NCI-H345 treated with DMSO at 0.1 percent for 48 hours (cell line): ENCODE measurements around the gene SERTAD1.
"Not testable (repeated sequence)": the region's sequence is repeated elsewhere in the genome, so short reads cannot be mapped to it uniquely, and the experiment has no call there.

Experiments used
- DNase-seq: peaks from one replicate; lab custom pipeline; 2025; ENCODE audit not compliant: unreplicated experiment; lab: John Stamatoyannopoulos, UW

The SERTAD1 gene

GRCh38 chr19:40453151-40453735, 27.5 kb upstream of the SERTAD1 start:
- DNase-seq, result no peak

GRCh38 chr19:40452016-40452415, 26.2 kb upstream of the SERTAD1 start:
- DNase-seq, result no peak

DNA sequence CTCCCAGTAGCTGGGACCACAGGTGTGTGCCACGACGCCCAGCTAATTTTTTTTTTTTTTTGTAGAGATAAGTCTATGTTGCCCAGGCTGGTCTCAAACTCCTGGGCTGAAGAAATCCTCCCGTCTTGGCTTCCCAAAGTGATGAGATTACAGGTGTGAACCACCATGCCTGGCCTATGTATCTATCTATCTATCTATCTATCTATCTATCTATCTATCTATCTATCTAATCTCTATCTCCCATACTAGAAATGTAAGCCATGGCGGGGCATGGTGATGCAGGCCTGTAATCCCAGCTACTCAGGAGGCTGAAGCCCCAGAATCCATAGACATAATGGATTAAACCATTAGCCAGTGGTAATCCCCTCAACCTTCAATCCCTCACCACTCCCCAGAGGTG, 24.9 kb upstream of the SERTAD1 start:
- no peak for DNase-seq

- DNase-seq, result no peak
Measured at GRCh38 chr19:40449506-40449905, 23.7 kb upstream of the SERTAD1 start.

- no peak for DNase-seq
Measured at GRCh38 chr19:40446263-40446784, 20.5 kb upstream of the SERTAD1 start.

DNA sequence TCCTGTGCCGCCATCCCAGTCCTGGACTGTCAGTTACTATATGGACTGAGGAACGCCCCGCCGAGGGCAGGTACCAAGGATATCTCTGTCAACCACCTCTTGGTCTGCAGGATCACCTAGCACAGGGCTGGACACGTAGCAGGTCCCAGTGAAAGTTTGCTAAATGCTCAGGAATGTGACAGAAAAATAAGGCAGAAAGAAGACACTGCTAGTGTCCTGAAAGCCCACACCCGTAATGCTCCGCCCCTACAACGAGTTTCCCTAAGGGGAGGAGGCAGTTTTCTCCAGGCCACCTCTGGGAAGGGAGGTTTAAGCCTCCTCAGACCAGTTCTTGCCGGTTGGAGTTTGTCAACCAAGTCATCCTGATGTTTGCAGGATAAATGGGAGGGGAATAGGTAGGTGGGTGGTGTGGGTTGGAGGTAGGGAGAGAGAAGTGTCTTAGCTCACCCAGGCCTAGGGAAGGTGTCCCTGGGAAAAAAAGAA, 20.0 kb upstream of the SERTAD1 start:
- no peak for DNase-seq

DNA sequence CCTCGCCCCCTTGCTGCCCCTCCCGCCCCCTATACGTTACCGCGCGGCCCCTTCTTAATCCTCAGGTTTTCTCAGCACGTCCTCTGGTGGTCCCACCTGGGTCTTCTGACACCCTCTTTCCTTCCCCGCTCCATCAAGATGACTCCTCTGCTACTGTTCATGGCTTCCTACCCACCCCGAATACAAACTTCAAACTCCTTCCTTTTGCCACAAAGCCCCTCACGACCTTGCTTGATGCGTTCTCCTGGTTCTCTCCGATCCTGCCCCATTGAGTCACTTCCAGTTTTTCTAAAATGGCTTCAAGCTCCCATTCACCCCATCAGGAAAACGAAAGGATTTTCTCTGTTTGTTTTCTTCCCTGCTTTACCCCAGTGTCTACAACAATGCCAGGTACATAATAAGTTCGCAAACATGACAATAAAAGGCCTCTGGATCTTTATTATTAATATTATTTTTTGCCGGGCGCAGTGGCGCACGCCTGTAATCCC, 19.1 kb upstream of the SERTAD1 start:
- no peak for DNase-seq

DNA sequence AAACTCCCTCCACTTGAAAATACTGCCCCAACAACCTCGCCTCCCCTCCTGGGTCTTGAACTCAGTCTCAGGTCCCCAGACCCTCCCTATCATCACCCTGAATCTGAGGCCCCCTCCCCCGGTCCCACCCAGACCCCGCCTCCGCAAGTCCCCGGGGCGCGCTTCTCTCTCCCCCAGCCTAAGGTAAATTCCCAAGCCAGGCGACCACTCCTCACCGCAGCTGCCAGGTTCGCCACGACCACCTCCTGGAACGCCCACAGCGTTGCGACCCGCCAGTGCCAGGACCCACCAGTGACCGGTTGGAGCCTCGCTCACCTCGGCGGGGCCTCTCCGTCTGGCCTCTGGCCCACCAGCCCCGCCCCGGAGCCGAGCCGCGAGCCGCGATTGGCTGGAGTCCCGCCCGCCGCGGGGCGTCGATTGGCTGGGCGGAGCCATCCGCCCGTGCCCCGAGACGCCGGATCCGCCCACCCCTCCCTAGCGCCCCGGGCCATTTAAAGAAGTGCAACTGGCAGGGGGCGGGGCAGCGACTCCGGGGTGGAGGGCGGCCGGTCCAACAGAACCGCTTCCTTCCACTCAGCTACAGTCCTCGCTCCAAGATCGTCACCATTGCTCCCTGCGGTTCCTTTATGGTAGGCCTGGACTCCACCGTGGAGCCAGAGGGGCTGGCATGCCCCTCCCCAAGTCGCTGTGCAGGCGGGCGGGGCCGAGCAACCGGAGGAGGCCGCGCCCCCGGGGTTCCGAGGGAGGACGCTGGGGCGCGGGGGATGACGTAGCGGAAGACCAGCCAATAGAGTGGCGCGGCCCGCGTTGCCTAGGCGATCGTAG, 18.4 kb upstream of the SERTAD1 start, which contains the start of gene SERTAD3:
TSS of gene SERTAD3 (minus strand) at position 336 of the 825 bp plus-strand sequence. CDS start 2,255 bp downstream, outside the sequence.
- peak; percentile 100 for DNase-seq

- peak; percentile 100 for DNase-seq
Measured at GRCh38 chr19:40443131-40443999, 17.6 kb upstream of the SERTAD1 start.

DNA sequence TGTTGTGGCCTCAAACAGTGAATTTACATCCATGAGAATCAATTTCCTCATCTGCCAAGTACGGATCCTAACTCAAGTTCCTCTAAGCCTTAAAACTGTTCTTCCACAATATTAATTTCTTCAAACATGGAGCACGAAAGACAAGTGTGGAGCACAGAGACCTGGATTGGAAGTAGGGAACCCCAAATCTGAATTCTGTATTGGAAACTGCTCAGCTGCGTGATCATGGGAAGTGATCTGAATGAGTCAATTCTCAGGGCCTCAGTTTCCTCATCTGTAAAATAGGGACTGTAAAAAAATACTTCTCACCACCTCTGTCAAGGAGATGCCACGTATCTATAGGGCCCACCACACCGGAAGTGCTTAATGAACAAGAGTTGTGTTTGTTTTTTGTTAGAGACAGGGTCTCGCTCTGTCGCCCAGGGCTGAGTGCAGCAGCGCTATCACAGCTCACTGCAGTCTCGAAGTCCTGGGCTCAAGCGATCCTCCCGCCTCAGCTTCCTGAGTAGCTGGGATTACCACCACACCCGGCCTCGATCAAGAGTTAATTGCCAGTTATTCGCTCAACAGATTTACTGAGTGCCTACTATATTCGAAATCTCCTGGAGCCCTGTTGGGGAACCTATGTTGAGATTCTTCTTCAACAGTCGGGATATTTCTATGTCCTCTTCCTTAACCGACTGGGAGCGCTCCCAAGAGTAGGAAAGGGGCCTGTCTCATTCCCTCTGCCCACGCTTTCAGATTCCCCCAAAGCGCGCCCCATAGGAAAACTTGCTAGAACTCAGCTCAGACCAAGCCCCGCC, 16.7 kb upstream of the SERTAD1 start:
- DNase-seq, result no peak

- DNase-seq, result no peak
Measured at GRCh38 chr19:40441719-40442253, 16.0 kb upstream of the SERTAD1 start.

DNA sequence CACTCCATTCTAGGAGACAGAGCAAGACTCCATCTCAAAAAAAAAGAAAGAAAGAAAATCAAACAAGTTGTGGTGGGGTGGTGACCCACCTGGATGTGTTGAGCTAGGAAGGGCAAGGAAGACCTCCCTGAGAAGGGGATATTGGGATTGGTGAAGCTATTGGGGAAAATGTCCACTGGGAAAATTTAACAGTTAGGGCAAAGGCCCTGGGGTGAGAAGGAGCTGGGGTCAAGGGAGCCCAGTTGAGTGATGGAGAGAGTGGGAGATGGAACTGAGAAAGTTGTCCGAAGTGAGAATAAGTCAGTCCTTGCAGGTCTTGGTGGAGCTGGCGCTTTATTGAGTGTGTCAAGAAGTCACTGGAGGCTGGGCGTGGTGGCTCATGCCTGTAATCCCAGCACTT, 12.5 kb upstream of the SERTAD1 start:
- DNase-seq, result no peak

DNA sequence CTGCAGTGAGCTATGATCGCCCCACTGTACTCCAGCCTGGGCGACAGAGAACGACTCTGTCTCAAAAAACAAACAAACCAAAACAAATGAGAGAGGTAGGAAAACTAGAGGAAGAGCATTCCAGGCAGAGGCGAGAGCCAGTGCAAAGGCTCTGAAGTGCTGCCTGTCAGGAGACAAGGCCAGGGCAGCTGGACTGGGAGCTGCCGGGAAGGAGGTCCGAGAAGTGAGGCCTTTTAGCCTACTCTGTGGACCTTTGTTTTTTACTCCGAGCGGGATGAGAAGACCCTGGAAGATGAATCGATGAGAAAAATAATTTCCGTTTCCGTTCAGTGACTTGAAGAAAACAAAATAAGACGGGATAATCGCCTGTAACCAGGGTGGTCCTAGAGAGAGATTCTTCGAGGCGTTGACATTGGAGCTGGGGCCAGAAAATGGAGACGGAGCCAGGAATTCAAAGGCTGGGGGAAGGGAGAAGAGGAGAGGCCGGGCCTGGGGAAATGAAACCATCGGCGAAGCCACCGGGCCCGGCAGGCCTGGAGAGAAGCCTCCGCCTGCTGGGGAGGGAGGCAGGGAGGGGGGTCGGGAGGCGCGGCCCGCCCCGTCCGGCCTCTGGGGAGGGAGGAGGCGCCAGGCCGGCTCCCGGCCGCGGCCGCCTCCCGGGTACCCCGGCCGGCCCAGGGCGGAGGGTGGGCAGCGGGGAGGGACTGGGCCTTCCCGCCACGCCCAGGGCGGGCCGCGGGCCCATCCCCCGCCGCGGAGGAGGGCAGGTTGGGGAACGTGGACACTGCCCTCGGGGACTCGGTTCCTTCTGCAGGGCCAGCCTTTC, 7.8 kb upstream of the SERTAD1 start:
- peak; percentile 77 for DNase-seq

GRCh38 chr19:40432760-40433159, 7.0 kb upstream of the SERTAD1 start:
- DNase-seq, result not testable (repeated sequence)

- DNase-seq, result no peak
Measured at GRCh38 chr19:40431698-40432097, 5.9 kb upstream of the SERTAD1 start.

DNA sequence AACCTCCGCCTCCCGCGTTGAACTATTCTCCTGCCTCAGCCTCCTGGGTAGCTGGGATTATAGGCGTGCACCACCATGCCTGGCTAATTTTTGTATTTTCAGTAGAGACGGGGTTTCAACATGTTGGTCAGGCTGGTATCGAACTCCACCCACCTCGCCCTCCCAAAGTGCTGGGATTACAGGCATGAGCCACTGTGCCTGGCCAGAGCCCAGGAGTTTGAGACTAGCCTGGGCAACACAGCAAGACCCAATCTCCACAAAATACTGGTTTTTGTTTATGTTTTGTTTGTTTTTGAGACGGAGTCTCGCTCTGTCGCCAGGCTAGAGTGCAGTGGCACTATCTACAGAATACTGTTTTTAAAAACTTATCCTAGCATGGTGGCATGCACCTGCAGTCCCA, 4.5 kb upstream of the SERTAD1 start:
- DNase-seq, result not testable (repeated sequence)

- not testable (repeated sequence) for DNase-seq
Measured at GRCh38 chr19:40428197-40428596, 2.4 kb upstream of the SERTAD1 start.

DNA sequence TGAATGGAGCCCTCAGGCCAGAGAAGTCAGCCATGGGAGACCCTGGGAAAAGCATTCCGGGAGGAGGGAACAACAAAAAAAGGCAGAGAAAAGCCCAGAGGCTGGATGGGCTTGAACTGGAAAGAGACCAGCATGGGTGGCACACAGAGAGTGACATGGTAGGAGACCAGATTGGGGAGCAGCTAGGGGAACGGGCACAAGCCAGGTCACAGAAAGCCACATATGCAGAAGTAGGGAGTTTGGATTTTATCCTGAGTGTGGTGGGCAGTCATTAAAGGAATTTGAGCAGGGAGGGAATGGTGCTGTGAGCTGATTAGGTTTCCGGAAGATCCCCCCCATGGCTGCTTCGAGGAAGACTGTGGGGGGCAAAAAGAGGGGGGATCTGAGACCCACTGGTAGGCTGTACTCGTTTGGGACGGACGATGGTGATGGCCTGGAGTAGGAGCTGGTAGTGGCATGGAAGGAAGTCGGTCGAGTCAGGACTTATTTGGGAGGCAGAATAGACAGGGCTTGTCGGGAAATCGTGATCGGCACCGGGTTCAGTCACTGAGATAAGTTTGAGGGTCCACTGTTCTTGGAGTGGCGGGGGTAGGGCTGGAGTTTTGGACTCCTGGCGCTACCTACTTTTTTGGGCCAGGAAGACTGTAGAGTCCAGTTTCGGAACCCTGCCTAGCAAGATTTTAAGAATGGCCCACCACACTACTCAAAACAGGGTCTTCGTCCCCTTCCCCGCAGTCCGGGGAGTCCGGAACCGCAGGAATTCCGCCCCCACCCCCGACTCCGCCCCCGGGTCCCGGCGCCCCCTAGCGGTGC, 949 bp downstream of the SERTAD1 start:
- DNase-seq, result no peak
